Head of caudate nucleus (tissue), 42 donors: Measurements from ENCODE around the gene OSBPL3.

Source experiments
- DNase-seq, 42 donors: peaks; one replicate each; pipeline versions ENCODE4 v3.0.0 to v3.0.0-alpha.2; 2020 to 2021; ENCODE audit warnings: mixed read lengths in 7 of 42
- intact Hi-C: fragments of 100-400 bp; cut with DNase I; formaldehyde crosslinking; loops from one replicate; pipeline ENCODE4 v1.15.0; 2022

The OSBPL3 gene

DNA sequence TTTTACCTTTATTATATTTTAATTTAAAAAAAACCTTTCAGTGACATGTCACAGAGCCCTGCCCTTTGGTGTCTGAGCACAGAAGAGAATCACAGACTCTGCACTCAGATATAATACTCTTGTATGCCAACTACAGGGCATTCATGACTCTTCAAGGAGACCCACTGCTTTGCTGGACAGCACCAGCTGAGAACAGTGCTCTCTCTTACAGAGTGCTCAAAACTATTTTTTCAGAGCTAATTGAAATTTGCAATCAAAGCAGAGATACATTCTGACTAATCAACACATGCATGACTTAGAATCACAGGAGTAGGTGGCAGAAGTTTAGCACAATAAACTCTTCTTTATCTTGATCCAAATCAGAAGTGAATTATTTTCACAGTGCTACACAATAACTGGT is 99.1 kb downstream of the OSBPL3 start:
- no peak for DNase-seq
- intact Hi-C loops, result no loop called here

DNA sequence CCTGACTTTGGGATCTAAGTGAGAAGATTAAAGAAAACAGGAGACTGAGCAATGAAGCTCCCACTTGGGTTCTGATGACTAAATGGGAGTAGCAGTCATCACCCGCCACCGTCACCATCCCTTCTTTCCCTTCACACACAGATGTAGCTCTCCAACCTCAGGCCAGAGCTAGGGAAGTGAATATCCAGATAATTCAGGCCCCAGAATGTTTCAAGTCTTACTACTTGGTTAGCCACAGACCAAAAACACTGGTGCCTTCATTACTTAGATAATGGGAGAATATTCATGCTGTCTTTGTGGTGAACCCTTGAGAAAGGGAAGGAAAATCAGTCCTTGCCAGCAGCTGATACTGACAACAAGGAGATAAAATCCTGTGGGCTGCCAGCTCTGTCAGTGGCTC is 100.7 kb downstream of the OSBPL3 start:
- no peak for DNase-seq
- intact Hi-C loops, result no loop called here

DNA sequence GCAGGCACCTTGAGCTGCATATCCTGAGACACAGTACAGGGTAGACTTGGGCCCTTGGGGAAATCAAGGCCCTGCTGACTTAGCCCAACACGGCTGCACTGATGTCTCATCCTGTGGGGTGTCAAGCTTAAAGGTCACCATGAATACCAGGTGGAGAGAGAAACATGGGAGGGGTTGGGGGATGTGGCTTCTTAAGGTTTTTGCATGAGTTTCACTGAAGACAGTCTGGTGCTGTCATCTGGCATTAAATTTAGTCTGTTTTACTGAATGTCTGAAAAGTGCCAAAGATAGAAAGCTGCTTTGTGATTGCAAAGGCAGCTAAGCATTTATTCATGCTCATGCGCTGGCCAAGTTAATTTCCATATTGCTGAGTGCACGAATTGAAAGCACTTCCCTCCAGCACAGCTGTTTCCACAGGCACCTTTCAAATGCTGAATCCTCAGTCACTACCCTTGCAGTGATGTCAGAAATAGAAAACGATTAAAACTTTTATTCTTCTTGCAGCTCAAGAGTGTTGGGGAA is 102.1 kb downstream of the OSBPL3 start:
- intact Hi-C loops, result no loop called here
- DNase-seq, result peak in 36 of 42 donors; percentile 9 to 83 (median 47)

DNA sequence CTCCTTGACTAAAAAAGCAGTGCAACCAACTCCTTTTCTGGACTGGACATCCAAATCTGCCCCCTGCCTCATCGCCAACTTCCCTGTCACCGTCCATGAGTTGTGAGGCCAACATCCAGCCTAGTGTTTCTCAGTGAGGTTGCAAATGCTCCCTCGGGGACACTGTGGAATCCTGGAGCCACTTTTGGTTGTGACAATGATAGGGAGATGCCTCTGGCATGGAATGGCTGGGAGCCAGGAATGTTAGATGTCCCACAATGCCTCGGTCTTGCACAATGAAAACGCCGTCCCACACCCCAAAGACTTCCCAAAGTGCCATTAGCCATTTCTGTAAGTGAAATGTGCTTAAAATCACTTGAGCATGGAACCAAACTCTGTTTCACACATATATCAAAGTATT is 105.2 kb downstream of the OSBPL3 start:
- intact Hi-C loops, result no loop called here
- no peak for DNase-seq

DNA sequence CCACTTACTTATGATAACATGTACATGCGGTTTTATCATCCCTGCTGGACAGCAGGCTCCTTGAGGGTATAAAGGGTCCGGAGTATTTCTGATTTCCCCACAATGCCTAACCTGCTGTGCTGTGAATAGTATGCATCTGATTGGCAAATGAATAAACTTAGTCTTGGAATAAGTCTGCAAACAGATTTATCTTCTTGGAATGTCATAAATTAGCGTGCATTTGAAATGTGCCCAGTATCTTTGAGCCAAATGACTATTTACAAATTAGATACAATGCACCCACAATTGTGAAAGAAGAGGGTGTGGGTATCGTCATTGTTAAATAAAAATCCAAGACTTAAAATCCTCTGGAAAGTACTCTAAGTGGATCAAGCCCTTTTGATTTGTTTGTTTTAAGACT is 106.0 kb downstream of the OSBPL3 start:
- no peak for DNase-seq
- intact Hi-C loops, result no loop called here

DNA sequence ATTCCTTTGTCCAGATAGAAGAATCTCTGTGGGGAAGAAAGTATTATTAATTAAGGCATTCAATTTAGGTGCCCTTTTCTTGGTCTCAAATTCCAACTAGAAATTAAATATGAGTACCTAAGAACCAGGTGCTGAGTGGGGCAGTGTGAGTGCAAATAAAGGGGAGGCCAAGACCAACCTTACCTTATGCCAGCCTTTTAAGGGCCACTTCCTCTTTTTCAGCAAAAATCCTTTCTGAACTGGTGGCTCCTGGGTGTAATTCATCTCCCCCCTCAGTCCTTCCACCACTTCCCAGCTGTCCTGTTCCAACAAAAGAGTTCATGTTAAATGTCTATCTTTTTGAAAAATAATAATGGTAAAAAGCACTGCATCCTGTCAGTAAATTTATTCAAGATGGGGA is 108.2 kb downstream of the OSBPL3 start:
- no peak for DNase-seq
- intact Hi-C loops, result no loop called here

DNA sequence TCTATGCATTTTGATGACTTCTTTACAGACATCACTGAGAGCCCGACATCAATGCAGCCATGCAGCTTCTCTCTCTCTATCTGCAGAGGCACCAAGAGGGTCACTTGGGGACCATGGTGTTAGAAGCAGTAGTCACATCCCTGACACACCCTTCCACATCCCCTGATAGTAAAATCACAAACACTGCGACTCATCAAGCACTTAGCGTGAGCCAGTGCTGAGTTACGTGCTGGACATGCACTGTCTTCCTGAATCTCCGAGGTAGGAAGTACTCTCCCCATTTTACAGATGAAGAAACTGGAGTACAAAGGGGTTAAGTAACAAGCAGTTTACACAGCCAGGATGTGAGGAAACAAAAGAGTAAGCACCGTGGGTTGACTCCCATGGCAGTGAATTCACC is 109.2 kb downstream of the OSBPL3 start:
- no peak for DNase-seq
- intact Hi-C loops, result no loop called here

DNA sequence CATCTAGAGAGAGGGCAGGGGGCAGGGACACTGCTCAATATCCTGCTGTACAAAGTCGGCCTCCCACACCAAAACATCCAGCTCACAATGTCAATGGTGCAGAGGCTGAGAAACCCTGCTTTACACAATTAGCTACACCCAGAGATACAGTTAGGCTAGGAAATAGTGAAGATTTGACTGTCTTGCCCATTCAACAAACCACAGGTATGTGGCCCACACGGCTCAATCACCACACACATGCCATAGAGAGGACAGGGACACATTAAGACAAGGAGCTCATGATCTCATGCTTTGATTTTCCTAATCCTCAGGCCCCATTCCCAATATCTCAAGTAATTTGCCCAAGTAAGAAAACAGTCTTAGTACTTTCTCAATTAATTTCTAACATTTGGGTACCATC is 110.4 kb downstream of the OSBPL3 start:
- no peak for DNase-seq
- intact Hi-C loops, result no loop called here

DNA sequence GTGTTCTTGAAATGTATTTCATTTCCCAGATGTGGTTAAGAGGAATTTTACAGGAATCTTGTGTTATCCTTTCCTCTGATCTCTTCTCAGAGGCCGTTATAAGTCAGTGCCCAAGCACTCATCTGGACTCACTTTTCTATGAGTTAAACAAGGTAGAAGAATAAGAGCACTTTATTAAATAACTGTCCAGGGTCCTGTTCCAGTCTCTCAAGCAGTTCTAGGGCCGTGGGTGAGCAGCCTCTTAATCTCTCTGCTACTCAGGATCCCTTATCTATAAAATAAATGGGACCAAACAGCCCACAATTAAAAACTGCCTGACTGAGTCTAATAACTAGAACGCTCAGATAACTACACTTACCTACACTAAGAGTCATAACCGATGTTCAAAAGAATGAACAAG is 111.2 kb downstream of the OSBPL3 start:
- no peak for DNase-seq
- intact Hi-C loops, result no loop called here

DNA sequence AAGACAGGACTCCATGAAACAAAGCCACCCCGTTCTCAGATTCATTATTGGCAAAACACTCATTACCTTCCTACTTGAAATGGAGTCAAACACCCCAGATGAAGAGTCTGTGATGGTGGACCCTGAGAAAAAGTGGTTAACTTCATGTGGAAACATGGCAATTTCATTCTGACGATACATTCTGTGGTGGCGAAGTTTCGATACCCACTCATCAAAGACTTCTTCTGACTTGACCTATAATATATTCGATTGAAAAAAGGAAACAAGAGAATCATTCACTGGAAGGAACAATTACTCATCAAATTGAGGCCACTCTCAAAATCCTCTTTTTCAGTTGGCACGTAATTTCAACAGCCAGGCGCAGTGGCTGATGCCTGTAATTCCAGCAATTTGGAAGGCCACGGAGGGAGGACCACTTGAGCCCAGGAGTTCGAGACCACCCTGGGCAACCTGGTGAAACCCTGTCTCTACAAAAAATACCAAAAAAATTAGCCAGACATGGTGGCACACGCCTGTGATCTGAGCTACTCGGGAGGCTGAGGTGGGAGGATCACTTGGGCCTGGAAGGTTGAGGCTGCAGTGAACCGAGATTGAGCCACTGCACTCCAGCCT is 113.9 kb downstream of the OSBPL3 start:
- no peak for DNase-seq
- intact Hi-C loops, result no loop called here

DNA sequence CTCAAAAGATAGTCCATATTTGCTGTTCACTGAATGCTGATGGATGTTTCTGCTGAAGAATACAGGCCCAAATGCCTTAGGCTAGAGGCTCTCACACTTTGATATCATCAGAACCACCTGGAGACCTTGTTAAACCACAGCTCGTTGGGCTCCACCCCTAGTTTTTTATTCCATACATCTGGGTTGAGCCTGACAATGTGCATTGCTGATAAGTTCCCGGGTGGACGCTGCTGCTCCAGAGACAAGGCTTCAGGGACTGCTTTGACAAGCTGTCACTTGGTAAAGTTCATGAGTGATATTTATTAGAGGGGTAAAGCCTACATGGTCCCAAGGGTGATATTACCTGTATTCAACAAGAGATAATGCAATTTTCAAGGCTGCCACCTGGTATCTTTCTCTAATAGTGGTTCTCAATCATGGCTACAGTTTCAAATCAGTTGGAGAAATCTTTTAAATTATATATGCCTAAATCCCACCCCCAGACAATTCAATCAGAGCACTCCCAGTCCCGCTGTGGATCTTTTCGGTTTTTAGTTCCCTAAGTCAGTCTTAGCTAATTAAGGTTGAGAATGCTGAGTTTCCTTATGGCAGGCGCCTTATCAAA is 115.7 kb downstream of the OSBPL3 start:
- intact Hi-C loops, result no loop called here
- DNase-seq, result no peak

DNA sequence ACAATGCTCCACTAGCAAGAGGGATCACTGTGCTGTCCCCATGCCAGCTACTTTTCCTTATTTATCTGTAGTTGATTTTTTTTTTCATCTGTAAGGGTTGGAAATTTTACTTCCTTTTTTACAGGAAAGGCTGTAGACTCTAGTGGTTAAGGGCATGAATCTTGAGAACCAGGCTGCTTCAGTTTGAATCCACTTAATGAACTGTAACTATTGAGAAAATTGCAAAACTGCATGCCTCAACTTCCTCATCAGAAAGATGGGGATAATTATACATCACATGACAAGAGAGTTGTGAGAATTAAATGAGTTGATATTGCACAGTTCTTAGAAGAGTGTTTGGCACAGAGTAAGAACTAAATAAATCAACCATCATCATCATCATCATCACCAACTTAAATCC is 116.4 kb downstream of the OSBPL3 start:
- intact Hi-C loops, result no loop called here
- no peak for DNase-seq

DNA sequence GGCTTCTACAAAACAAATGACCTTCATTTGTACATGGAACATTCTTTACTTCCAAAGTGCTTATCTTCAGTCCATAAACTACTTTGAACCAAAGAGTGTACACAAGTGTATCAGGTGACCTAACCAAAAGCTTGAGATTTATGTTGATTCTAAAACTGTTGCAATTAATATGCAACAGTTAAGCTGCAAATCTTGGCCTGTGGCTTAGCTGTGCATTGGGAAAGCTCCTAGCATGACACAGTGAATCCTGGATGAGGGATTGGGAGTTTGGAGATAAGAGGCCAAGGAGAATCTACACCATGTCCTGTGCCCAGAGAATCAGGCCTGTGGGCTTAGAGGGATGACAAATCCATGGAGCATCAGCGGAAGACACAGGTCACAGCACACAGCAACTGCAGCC is 117.5 kb downstream of the OSBPL3 start:
- DNase-seq, result no peak
- intact Hi-C loops, result no loop called here

DNA sequence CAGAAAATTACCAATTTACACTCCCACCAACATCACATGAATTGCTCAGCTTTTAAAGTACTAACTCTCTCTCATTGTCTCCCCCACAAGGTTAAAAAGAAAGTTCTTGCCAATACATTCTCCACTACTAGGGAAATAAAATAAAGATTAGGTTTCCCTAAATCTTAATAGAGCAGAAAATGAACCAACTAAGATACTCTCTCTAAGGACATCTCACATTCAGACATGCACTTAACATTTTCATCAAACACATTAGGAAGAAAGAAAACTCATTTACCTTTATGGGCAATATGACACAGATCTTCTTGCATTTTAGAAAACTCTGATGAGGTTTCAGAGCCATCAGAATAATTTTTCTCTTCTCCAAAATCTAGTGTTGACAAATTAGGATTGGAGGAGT is 118.6 kb downstream of the OSBPL3 start:
- intact Hi-C loops, result no loop called here

DNA sequence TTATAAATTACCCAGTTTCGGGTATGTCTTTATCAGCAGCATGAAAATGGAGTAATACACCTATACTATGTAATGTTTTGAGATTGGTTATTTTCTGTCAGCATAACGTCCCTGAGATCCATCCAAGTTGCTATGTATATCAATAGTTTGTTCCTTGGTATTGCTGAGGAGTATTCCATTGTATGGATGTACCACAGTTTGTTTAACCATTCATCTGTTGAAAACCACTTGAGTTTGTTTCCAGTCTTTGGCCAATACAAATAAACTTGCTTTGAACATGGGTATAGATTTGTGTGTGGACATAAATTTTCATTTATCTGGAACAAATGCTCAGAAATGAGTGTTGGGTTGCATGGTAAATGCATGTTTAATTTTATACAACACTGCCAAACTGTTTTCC is 119.4 kb downstream of the OSBPL3 start:
- intact Hi-C loops, result no loop called here

More for the DNA sequence above, 118.6 kb downstream of the OSBPL3 start:
- DNase-seq, result no peak

DNA sequence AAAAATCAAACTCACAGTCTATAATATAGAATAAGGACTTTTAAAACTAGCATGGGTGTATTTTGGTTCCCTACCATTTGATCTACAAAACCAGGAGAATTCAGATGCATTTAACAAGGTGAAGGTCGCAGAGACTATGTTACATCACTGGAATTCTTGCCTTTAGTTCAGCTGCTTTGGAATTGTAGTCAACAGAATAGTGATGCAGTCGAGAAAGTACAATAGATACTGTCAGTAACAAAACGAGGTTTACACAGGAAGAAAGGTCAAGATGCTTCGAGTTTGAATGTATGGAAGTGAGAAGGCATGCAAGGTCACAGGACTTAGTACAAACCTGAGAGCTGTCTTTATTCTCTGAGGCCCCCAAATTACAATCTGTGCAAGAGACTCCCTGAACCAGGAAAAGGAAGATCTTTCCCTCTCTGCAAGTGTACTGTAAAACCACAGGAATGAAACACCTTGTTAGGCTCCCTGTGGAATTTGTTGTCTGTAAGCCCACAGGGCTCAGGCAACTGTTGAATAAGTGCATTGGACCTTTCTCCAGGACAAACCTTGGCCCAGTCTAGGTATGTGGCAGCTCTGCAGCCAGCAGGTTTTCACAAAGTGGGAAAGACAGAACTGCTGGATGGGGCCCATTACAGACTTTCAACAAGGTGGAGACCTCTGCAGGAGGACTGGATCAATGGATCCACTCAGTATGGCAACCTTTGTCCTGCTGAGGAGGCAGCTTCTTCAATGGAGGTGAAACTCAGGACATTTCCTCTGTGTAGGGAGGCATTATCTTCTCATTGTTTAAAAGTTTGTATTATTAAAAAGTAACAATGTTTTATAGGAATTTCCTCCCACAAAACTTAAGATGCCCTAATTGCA is 121.6 kb downstream of the OSBPL3 start:
- DNase-seq, result no peak
- intact Hi-C loops, result no loop called here

More for the DNA sequence above, 119.4 kb downstream of the OSBPL3 start:
- no peak for DNase-seq

DNA sequence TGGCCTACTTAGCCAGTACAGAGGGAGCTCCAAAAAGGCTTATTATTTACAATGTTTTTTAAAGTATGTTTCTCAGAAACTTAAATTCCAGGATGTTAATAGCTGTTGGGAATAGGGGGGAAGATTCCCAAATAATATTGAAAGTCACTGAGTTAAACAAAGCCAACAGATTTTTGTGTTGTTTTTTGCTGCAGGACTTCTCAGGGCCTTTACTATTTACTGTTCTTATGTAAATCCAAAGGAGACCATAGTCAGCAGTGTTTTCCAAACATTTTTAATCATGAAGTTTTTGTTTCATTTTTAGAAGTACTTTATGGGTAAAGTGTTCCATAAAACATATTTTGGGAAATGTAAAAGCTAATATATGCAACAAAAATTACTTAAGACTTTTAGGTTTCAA is 122.4 kb downstream of the OSBPL3 start:
- intact Hi-C loops, result no loop called here
- DNase-seq, result no peak

DNA sequence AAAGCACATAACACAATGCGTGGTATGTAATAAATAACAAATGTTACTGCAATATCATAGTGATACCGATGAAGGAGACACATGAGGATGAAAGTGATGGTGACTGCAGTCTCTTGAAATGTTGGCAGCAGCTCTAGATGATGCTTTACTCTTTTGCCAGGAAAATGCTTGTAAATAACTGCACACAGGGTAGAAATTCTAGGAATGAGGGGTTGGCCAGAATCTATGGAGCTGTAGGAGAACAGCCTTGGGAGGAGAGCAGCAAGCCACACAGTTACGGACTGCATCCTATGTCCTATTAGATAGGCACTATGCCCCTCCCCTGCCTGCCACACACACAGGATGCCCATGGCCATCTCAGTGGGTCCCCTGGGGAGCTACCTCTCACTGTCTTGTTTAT is 125.1 kb downstream of the OSBPL3 start:
- no peak for DNase-seq
- intact Hi-C loops, result no loop called here

DNA sequence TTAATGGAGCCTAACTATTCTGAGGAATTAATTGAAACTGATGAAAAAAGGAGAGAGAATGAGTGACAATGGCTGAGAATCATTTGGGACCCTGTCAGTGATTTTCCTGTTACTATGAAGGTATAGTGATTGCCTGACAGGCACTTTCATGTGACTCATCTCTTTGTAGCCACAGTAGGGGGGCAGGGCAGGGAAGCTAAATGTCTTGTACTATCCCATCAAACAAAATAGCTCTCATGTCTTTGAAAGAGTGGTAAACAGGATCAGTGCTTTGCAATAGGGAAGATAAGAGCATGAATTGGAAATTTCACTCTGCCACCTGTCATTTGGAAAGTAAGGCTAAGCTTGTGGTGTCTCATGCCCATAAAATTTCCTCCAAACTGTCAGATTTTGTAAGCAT is 128.2 kb downstream of the OSBPL3 start:
- DNase-seq, result no peak
- intact Hi-C loops, result no loop called here

DNA sequence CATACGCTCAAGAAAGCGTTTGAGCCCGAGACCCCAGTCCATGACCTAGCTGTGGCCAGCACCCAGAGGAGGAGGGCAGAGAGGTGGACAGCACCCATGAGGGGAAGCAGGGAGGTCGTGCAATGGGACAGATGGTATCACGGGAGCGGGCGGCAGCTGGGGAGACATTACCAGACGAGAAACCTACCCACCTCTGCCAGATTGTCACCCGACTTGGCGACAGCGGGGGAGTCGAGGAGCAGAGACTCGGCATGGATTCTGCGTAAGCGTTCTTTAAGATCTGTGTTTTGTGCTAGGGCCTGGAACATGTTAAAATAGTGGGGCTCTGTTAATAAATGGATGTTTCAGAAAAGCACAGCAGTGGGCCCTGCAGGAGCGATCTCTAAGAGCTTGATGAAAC is 131.1 kb downstream of the OSBPL3 start:
- DNase-seq, result no peak
- intact Hi-C loops, result no loop called here
